ENCODE measurements around the gene GPC5.

Gene GPC5

GRCh38 chr13:91513790-91514189 is 115.4 kb downstream of the GPC5 start:
- no peak overlapping the region for H3K27ac Mint-ChIP-seq
- peaks cover 32% of the 10 kb centered on the region for H3K9me3 Mint-ChIP-seq
- H3K4me3 Mint-ChIP-seq, result no peak overlapping the region
- H3K36me3 Mint-ChIP-seq (ENCODE audit: low read depth), result no peaks in the 10 kb centered on the region
- no peaks in the 10 kb centered on the region for H3K4me1 Mint-ChIP-seq (ENCODE audit: low read depth)
- no peaks in the 10 kb centered on the region for H3K27me3 Mint-ChIP-seq
- intact Hi-C loops (cut with micrococcal nuclease), result no loop called here

GRCh38 chr13:91516799-91517198 is 118.4 kb downstream of the GPC5 start:
- Mint-ChIP-seq H3K4me3 (no peak overlapping the region), H3K4me1 (ENCODE audit: low read depth) (no peaks in the 10 kb centered on the region), H3K9me3 (peaks cover 32% of the 10 kb centered on the region), H3K27ac (no peak overlapping the region), H3K27me3 (no peaks in the 10 kb centered on the region), H3K36me3 (ENCODE audit: low read depth) (no peaks in the 10 kb centered on the region)
- intact Hi-C loops (cut with micrococcal nuclease), result no loop called here

DNA sequence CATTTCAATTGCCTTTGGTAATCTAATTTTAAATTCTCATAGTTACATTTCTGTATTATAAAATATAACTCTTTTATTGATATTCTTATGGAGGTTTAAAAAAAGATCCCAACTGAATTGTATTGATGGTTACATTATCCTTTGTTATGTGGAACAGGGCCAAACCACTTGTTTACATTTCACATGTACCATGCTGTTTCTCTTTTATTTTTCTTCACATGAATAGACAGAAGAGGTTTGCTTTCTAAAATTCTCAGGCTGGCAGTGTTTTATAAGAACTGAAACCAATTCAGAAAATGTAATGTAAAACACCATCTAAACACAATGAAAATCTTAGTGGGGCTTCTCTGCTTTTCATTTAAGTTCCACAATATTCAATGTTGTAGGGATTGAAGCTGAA is 122.5 kb downstream of the GPC5 start:
- Mint-ChIP-seq H3K4me1 (ENCODE audit: low read depth) (no peaks in the 10 kb centered on the region), H3K27me3 (no peaks in the 10 kb centered on the region), H3K27ac (no peak overlapping the region), H3K9me3 (peaks cover 35% of the 10 kb centered on the region), H3K36me3 (ENCODE audit: low read depth) (no peaks in the 10 kb centered on the region), H3K4me3 (no peak overlapping the region)
- intact Hi-C loops (cut with micrococcal nuclease), result no loop called here

- H3K4me1 Mint-ChIP-seq (ENCODE audit: low read depth), result no peaks in the 10 kb centered on the region
- no peak overlapping the region for H3K4me3 Mint-ChIP-seq
- no peaks in the 10 kb centered on the region for H3K27me3 Mint-ChIP-seq
- no peak overlapping the region for H3K27ac Mint-ChIP-seq
- peaks cover 32% of the 10 kb centered on the region for H3K9me3 Mint-ChIP-seq
- intact Hi-C loops (cut with micrococcal nuclease), result no loop called here
- H3K36me3 Mint-ChIP-seq (ENCODE audit: low read depth), result no peaks in the 10 kb centered on the region
Measured at GRCh38 chr13:91523116-91523515, 124.7 kb downstream of the GPC5 start.

GRCh38 chr13:91526543-91527033 is 128.2 kb downstream of the GPC5 start:
- no peaks in the 10 kb centered on the region for H3K4me1 Mint-ChIP-seq (ENCODE audit: low read depth)
- no peak overlapping the region for H3K4me3 Mint-ChIP-seq
- H3K27ac Mint-ChIP-seq, result no peak overlapping the region
- peaks cover 32% of the 10 kb centered on the region for H3K9me3 Mint-ChIP-seq
- H3K36me3 Mint-ChIP-seq (ENCODE audit: low read depth), result no peaks in the 10 kb centered on the region
- intact Hi-C loops (cut with micrococcal nuclease), result no loop called here
- H3K27me3 Mint-ChIP-seq, result no peaks in the 10 kb centered on the region

DNA sequence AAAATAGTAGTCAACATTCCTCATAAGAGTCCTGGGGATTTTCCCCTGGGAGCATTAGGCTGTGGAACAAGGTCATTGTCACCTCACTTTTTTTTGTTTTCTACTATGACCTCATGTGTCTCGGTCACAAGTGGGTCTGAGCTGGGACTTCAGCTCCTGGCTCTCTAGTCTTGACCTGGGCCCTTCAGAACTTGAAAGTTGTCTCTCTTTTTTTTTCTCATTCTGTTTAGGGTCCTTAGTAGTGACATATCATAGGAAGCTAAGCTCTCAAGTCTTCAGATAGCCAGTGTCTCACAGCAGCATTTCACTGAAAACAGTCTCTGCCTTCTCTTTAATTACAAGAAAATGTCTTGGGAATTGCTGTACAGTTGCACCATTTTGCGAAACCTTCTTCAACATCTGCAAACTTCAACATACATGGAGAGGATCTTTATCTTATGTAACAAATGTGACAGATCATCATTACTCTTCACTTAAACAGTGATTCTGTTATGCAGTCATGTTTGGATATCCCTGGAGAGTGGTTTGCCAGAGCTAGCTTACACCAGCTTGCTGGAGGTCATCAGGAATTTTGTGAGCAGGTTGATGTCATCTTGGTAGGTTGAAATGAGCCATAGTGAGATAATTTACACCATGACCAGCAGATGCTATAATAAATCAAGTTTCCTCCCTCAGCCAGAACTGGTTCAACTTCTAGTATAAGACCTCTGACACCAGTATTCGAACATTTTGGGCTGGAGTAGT is 131.5 kb downstream of the GPC5 start:
- intact Hi-C loops (cut with micrococcal nuclease), result no loop called here
- Mint-ChIP-seq H3K9me3 (peaks cover 22% of the 10 kb centered on the region), H3K27me3 (no peaks in the 10 kb centered on the region), H3K4me3 (no peak overlapping the region), H3K36me3 (ENCODE audit: low read depth) (no peaks in the 10 kb centered on the region), H3K27ac (no peak overlapping the region), H3K4me1 (ENCODE audit: low read depth) (no peaks in the 10 kb centered on the region)

- no peaks in the 10 kb centered on the region for H3K27me3 Mint-ChIP-seq
- no peaks in the 10 kb centered on the region for H3K36me3 Mint-ChIP-seq (ENCODE audit: low read depth)
- peaks cover 11% of the 10 kb centered on the region for H3K9me3 Mint-ChIP-seq
- no peak overlapping the region for H3K27ac Mint-ChIP-seq
- H3K4me3 Mint-ChIP-seq, result no peak overlapping the region
- intact Hi-C loops (cut with micrococcal nuclease), result no loop called here
- H3K4me1 Mint-ChIP-seq (ENCODE audit: low read depth), result no peaks in the 10 kb centered on the region
Measured at GRCh38 chr13:91531646-91532045, 133.2 kb downstream of the GPC5 start.

DNA sequence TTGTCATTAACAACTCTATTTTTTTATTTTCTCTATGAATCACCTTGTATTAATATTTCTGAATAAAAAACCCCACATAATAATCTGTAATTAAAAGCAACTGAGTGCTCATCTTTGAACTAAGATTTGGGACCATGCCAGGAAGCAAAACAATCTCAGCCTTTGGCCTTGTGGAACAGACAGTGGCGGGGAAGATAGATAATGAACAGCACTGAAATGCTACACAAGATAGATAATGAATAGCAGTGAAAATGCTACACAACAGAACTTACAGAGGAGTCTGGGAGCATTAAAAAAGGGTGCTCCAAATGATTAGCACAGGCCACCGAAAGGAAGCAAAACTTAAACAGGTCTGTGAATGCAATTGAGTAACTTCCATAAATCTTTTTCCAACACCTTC is 134.9 kb downstream of the GPC5 start:
- Mint-ChIP-seq H3K9me3 (no peaks in the 10 kb centered on the region), H3K4me1 (ENCODE audit: low read depth) (no peaks in the 10 kb centered on the region), H3K27me3 (no peaks in the 10 kb centered on the region), H3K4me3 (no peak overlapping the region), H3K27ac (no peak overlapping the region), H3K36me3 (ENCODE audit: low read depth) (no peaks in the 10 kb centered on the region)
- intact Hi-C loops (cut with micrococcal nuclease), result no loop called here

GRCh38 chr13:91534996-91535395 is 136.6 kb downstream of the GPC5 start:
- Mint-ChIP-seq H3K4me3 (no peak overlapping the region), H3K4me1 (ENCODE audit: low read depth) (no peaks in the 10 kb centered on the region), H3K27ac (no peak overlapping the region), H3K27me3 (no peaks in the 10 kb centered on the region), H3K36me3 (ENCODE audit: low read depth) (no peaks in the 10 kb centered on the region), H3K9me3 (no peaks in the 10 kb centered on the region)
- intact Hi-C loops (cut with micrococcal nuclease), result no loop called here

- Mint-ChIP-seq H3K9me3 (no peaks in the 10 kb centered on the region), H3K27ac (no peak overlapping the region), H3K27me3 (no peaks in the 10 kb centered on the region), H3K36me3 (ENCODE audit: low read depth) (no peaks in the 10 kb centered on the region), H3K4me3 (no peak overlapping the region), H3K4me1 (ENCODE audit: low read depth) (no peaks in the 10 kb centered on the region)
- intact Hi-C loops (cut with micrococcal nuclease), result no loop called here
Measured at GRCh38 chr13:91537376-91537775, 139.0 kb downstream of the GPC5 start.

DNA sequence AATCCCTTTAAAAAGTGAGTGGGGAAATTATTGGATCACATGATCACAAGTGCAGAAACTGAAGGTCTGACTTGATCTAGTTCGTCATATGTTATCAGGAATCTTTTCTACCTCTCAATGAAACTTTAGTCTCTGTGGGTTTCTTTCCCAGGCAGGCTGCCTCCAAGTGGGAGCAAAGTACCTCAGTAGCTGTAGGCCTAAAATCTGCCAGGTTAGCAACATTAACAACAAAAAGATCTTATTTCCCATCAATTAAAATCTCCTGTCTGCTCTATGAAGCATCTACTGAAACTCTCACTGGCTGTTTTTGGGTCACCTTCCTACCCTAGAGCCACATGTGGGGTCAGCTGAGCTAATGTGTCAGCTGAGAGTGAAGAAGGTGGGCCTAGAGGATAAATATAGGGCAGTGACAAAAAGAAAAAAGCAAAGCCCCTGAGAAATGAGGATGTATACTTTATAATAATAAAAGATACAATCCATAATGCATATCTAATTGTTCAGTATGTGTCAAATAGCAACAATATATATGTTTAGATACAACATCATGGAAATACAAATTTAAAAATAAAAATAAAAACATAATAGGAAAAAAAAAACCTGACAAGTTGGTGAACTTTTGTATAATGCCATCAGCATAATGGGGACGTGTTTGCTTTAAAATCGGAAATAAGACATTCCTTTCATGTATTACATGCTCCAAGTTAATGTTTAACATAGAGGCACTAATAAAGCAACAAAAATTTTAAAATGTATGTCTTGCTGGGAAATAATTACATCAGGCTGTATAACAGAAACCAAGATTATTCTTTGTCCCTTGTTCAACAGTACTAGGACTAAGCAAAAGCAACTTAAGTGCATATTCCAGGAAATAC is 141.1 kb downstream of the GPC5 start:
- Mint-ChIP-seq H3K27me3 (no peaks in the 10 kb centered on the region), H3K4me1 (ENCODE audit: low read depth) (peaks cover under 1% of the 10 kb centered on the region), H3K27ac (no peak overlapping the region), H3K9me3 (no peaks in the 10 kb centered on the region), H3K4me3 (no peak overlapping the region), H3K36me3 (ENCODE audit: low read depth) (no peaks in the 10 kb centered on the region)
- intact Hi-C loops (cut with micrococcal nuclease), result no loop called here

DNA sequence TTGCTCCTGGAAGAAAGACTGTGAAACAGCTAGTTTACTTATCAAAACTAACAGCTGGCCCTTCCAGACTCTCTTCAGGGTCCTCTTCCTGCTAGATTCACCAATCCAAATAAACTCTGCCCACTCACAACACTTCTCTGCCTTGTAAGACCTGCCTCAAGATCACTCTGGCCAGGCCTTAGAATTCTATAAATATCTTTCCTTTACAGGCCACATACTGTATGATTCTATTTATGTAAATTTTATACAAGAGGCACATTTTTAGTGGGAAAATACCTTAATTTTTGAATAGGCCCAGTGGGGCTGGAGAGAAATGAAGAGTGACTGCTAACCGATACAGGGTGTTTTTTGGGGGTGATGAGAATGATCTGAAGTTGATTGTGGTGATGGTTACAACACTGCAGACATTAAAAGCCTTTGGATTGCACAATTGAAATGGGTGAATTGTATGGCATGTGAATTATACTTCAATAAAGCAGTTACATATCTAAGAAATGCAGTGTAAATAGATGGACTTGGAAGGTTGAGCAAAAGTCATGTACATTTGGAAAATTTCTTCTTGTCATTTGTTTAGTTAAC is 141.8 kb downstream of the GPC5 start:
- no peak overlapping the region for H3K27ac Mint-ChIP-seq
- H3K9me3 Mint-ChIP-seq, result no peaks in the 10 kb centered on the region
- intact Hi-C loops (cut with micrococcal nuclease), result no loop called here
- no peaks in the 10 kb centered on the region for H3K27me3 Mint-ChIP-seq
- no peaks in the 10 kb centered on the region for H3K36me3 Mint-ChIP-seq (ENCODE audit: low read depth)
- H3K4me3 Mint-ChIP-seq, result no peak overlapping the region
- H3K4me1 Mint-ChIP-seq (ENCODE audit: low read depth), result peaks cover 5% of the 10 kb centered on the region

DNA sequence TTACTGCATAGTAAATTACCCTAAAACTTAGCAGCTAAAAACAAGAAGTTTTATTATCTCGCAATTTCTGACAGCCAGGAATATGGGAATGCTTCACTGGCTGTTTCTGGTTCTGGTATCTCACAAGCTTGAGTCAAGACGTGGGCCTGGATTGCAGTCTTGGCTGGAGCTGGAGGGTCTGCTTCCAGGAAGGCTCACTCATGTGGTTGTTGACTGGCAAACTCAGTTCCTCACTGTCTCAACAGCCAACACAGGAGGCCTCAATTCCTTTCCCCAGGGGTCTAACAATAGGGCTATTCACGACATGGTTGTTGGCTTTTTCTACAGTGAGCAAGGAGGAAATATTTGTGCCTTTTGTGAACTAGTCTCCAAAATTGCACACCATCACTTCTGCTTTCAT is 146.3 kb downstream of the GPC5 start:
- H3K4me1 Mint-ChIP-seq (ENCODE audit: low read depth), result peaks cover 11% of the 10 kb centered on the region
- H3K27ac Mint-ChIP-seq, result no peak overlapping the region
- intact Hi-C loops (cut with micrococcal nuclease), result no loop called here
- no peaks in the 10 kb centered on the region for H3K36me3 Mint-ChIP-seq (ENCODE audit: low read depth)
- no peak overlapping the region for H3K4me3 Mint-ChIP-seq
- H3K27me3 Mint-ChIP-seq, result no peaks in the 10 kb centered on the region
- peaks cover 12% of the 10 kb centered on the region for H3K9me3 Mint-ChIP-seq

GRCh38 chr13:91546900-91547299 is 148.5 kb downstream of the GPC5 start:
- intact Hi-C loops (cut with micrococcal nuclease), result no loop called here
- peaks cover 30% of the 10 kb centered on the region for H3K9me3 Mint-ChIP-seq
- H3K27ac Mint-ChIP-seq, result no peak overlapping the region
- no peaks in the 10 kb centered on the region for H3K27me3 Mint-ChIP-seq
- H3K36me3 Mint-ChIP-seq (ENCODE audit: low read depth), result no peaks in the 10 kb centered on the region
- H3K4me3 Mint-ChIP-seq, result no peak overlapping the region
- H3K4me1 Mint-ChIP-seq (ENCODE audit: low read depth), result peaks cover 11% of the 10 kb centered on the region
